ENCODE measurements around the gene ACAP1. TPM values are rescaled to one million over a fixed set of nuclear protein-coding genes. Genes with fewer than 3 reads are reported as not detected.

ACAP1 gene
- total RNA-seq, 1 experiment from 2014 or later = 10.9 TPM

DNA sequence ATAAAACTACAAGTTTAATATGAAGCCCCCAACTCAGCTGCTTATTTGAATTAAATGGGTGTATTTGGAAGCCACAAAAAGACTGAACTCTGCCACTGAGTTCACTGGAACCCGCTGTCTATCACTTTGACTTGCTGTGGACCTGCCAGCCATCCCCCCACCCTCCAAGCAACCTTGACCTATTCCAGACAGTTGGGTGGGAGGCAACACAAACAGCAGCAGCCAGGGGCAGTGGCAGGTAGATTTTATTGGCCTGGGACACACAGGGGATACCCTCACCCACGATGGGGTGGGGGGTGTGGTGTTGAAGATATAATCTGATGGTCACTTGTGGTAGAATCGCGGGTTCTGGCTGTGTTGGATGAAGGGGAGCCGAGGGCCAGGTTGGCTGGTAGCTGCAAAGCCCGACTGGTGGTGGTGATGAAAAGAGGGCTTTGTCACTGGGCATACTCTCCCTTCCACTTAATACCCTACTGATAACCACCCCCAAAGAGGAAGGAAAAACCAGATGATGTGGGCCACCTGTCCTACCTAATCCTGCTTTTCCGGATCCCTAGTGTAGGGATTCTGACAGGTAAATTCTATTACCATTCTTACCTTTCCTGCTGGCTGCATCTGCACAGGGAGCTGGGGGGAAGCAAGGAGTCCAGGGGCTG, 23.8 kb upstream of the ACAP1 start:
- DNase-seq = no peak
- no peak overlapping the region for H2AFZ ChIP-seq
- H4K20me1 ChIP-seq (ENCODE audit: insufficient read depth) = peaks cover 56% of the 10 kb centered on the region
- no peak overlapping the region for H3K4me3 ChIP-seq
- peak overlapping the region; percentile 94; the same call in 1 of the 2 replicates for H3K4me2 ChIP-seq
- no peaks in the 10 kb centered on the region for H3K9me2 ChIP-seq (ENCODE audit: insufficient read depth)
- no peaks in the 10 kb centered on the region for H3K27me3 ChIP-seq (ENCODE audit: insufficient read depth, low read depth)
- peaks cover 67% of the 10 kb centered on the region for H3K79me2 ChIP-seq (ENCODE audit: low read depth)
- CTCF ChIA-PET = no interaction called here
- H3K9me3 ChIP-seq (ENCODE audit: insufficient read depth, low read depth) = no peaks in the 10 kb centered on the region
- TF ChIP-seq, protein P1, sequence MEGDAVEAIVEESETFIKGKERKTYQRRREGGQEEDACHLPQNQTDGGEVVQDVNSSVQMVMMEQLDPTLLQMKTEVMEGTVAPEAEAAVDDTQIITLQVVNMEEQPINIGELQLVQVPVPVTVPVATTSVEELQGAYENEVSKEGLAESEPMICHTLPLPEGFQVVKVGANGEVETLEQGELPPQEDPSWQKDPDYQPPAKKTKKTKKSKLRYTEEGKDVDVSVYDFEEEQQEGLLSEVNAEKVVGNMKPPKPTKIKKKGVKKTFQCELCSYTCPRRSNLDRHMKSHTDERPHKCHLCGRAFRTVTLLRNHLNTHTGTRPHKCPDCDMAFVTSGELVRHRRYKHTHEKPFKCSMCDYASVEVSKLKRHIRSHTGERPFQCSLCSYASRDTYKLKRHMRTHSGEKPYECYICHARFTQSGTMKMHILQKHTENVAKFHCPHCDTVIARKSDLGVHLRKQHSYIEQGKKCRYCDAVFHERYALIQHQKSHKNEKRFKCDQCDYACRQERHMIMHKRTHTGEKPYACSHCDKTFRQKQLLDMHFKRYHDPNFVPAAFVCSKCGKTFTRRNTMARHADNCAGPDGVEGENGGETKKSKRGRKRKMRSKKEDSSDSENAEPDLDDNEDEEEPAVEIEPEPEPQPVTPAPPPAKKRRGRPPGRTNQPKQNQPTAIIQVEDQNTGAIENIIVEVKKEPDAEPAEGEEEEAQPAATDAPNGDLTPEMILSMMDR (conservative IDR thresholded peaks at IDR 0.05) = no peak
- no peak for TF ChIP-seq EZH2 (IDR thresholded peaks at IDR 0.05; ENCODE audit: low read depth)
- H3K36me3 ChIP-seq (ENCODE audit: low read depth) = peaks cover 44% of the 10 kb centered on the region
- POLR2A ChIA-PET (ENCODE audit: unreplicated experiment) = interaction anchor here (0.6 kb wide), 1 partner anchor 302 kb away, joined by 4 read pairs; the partner anchor contains the start of gene FXR2
- intact Hi-C loops (cut with micrococcal nuclease; ENCODE audit: unreplicated experiment) = no loop called here
- H3K4me1 ChIP-seq (replicated peaks; ENCODE audit: insufficient read depth) = peaks cover 49% of the 10 kb centered on the region
- no TSS peak for BruUV-seq (replicated peaks)
- peaks cover 85% of the 10 kb centered on the region for H3F3A ChIP-seq (ENCODE audit: insufficient read depth, low read depth)
- no peak overlapping the region for H3K27ac ChIP-seq

DNA sequence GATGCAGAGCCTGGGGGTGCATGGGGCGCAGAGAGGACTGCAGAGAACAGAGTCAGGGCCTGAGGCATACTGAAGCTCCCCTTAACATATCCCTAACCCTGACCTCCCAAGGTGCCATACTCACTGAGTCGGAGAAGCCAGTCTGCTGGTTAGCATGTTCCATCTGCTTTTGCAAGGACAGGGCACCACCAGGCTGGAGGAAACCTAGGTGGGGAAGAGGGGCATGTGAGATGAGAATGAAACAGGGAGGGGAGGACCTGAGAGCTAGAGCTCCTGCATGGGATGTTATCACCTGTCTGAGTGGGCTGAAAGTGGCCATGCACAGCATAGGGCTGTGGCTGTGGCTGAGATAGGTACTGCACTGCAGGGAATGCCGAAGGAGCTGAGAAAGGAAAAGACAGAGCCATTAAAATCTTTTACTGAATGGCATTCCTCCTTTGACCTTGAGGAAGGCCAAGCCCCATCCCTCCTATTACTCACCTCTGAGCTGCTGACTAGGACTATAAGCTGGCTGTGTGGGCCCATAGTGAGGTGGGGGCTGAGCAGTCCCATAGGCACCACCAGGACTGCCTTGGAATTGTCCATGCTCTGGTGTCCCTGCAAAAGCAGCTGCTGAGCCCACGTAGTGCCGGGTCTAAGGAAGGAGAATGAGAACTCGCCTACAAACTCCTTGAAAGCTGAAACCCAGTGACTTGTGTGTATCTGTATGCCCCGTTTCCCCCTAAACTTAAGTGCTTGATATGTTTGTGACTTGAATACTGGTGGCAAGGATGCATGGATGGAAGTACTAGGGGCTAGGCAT, 23.0 kb upstream of the ACAP1 start:
- Histone ChIP-seq H4K20me1 (ENCODE audit: insufficient read depth) (peaks cover 56% of the 10 kb centered on the region), H3K9me3 (ENCODE audit: insufficient read depth, low read depth) (no peaks in the 10 kb centered on the region), H3K36me3 (ENCODE audit: low read depth) (peaks cover 43% of the 10 kb centered on the region), H3K27ac (peak overlapping the region; percentile 64), H3F3A (ENCODE audit: insufficient read depth, low read depth) (peaks cover 83% of the 10 kb centered on the region), H3K4me1 (replicated peaks; ENCODE audit: insufficient read depth) (peaks cover 49% of the 10 kb centered on the region), H3K4me3 (peak overlapping the region; percentile 97; the same call in 1 of the 2 replicates), H3K4me2 (peak overlapping the region; percentile 94), H2AFZ (no peak overlapping the region), H3K27me3 (ENCODE audit: insufficient read depth, low read depth) (no peaks in the 10 kb centered on the region), H3K79me2 (ENCODE audit: low read depth) (peaks cover 59% of the 10 kb centered on the region), H3K9me2 (ENCODE audit: insufficient read depth) (no peaks in the 10 kb centered on the region)
- ChIA-PET CTCF (interaction anchor here (0.7 kb wide), 2 partner anchors 66 to 276 kb away, joined by 3 to 13 read pairs; no protein-coding TSS in a partner anchor), POLR2A (ENCODE audit: unreplicated experiment) (interaction anchor here (0.6 kb wide), 1 partner anchor 301 kb away, joined by 4 read pairs; the partner anchor contains the start of gene FXR2)
- BruUV-seq (replicated peaks) = no TSS peak
- DNase-seq = peak in 1 of 2 experiments; percentile 54
- no peak for TF ChIP-seq EZH2 (IDR thresholded peaks at IDR 0.05; ENCODE audit: low read depth)
- TF ChIP-seq, protein P1 (conservative IDR thresholded peaks at IDR 0.05) = 0 out of 2 replicates have a peak, but pooled peaks have one; percentile 28
- intact Hi-C loops (cut with micrococcal nuclease; ENCODE audit: unreplicated experiment) = no loop called here

DNA sequence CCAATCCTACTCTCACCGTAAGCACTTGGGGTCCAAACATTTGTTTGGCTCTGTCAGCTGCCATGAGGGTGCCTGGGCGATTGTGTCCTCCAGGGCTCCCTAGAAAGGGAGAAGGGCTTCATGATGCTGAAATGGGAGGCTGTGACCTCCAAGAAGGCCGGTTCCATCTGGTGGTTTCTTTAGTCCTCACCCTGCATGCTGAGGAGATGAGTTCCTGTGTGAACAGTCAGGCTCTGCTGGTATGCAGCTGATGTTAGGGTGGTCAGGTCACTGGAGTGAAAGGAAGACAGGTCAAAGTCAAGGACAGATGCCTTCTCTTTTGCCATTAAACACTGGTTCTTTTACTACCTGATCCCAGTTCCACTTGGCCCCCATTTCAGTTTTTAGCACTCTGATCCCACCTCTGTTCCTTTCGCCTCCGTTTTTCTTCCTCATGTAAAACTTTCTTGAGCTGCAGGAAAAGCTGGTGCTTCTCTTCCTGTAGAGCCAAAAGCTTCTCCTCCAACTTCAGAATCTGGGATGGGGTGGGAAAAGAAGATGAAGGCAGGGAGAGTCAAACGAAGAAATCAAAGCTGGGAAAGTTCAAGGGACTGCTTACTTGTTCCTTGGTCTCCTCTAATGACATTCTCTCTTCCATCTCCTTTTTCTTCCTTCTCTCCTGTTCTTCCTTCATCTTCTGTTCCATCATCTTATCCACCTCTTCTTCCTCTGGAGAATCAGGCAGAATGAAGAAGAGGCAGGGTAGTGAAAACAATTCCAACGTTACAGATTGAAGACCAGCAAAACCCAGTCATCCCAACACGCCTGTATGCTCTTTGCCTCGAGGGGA, 22.2 kb upstream of the ACAP1 start:
- Histone ChIP-seq H3K4me1 (replicated peaks; ENCODE audit: insufficient read depth) (peaks cover 49% of the 10 kb centered on the region), H3K36me3 (ENCODE audit: low read depth) (peaks cover 38% of the 10 kb centered on the region), H3K27me3 (ENCODE audit: insufficient read depth, low read depth) (no peaks in the 10 kb centered on the region), H3K27ac (peak overlapping the region; percentile 64), H3K9me2 (ENCODE audit: insufficient read depth) (no peaks in the 10 kb centered on the region), H3K79me2 (ENCODE audit: low read depth) (peaks cover 51% of the 10 kb centered on the region), H3K9me3 (ENCODE audit: insufficient read depth, low read depth) (no peaks in the 10 kb centered on the region), H3F3A (ENCODE audit: insufficient read depth, low read depth) (peaks cover 74% of the 10 kb centered on the region), H3K4me3 (peak overlapping the region; percentile 97), H2AFZ (no peak overlapping the region), H3K4me2 (peak overlapping the region; percentile 94), H4K20me1 (ENCODE audit: insufficient read depth) (peaks cover 53% of the 10 kb centered on the region)
- CTCF ChIA-PET = interaction anchor here (0.7 kb wide), 1 partner anchor 275 kb away, joined by 13 read pairs; no protein-coding TSS in a partner anchor
- peak in 1 of 2 experiments; percentile 47 for DNase-seq
- POLR2A ChIA-PET (ENCODE audit: unreplicated experiment) = interaction anchor here (0.7 to 1.0 kb wide), 2 partner anchors 9 to 16 kb away, joined by 5 to 13 read pairs; no protein-coding TSS in a partner anchor
- TF ChIP-seq, protein P1 (conservative IDR thresholded peaks at IDR 0.05) = no peak
- TF ChIP-seq EZH2 (IDR thresholded peaks at IDR 0.05; ENCODE audit: low read depth) = no peak
- intact Hi-C loops (cut with micrococcal nuclease; ENCODE audit: unreplicated experiment) = no loop called here
- BruUV-seq (replicated peaks) = TSS peak; percentile 67

Data from PC-9 (cell line).